ENCODE measurements around the gene KRTAP5-9. TPM values are rescaled to one million over a fixed set of nuclear protein-coding genes. Genes with fewer than 3 reads are reported as not detected.
"Not testable (repeated sequence)": the region's sequence is repeated elsewhere in the genome, so short reads cannot be mapped to it uniquely, and the experiment has no call there.

KRTAP5-9 gene
- total RNA-seq, 1 donor from 2014 or later, result not detected

DNA sequence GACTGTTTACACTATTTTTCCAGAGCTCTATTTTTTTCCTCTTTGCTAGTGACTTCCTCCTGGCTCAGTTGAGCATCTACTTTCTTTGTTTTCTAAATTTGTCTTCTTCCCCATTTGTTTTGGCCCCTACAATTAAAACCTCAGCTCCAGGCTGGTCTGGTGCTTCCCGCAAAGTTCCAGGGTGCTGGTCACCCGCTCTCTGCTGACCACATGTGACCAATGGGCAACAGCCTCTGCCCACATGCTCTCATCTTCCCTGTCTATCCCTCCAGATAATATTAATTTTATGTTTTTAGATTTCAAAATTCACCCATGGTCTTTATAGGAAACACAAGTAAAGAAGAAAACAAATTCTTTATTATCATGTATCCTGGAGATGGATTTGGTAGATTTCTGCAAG is 34.7 kb downstream of the KRTAP5-9 start:
- not testable (repeated sequence) for DNase-seq (ENCODE audit: low read depth, low spot score)

DNA sequence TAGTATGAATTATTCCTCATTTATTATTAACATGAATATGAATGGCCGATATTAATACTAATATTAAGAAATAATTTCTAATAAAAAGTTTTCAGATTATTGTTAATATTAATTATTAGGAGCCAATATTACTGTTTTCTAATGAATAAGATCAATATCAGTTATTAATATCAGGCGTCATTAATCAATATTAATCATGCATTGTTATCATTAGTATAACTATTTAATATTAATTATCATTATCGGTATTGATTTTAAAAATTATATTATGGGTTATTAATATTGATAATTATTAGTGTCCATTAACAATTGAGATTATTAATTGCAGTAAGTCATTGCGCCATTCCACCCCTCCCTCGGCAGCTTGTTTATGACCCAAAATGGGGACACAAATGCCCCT is 37.5 kb downstream of the KRTAP5-9 start:
- DNase-seq (ENCODE audit: low read depth, low spot score), result not testable (repeated sequence)

DNA sequence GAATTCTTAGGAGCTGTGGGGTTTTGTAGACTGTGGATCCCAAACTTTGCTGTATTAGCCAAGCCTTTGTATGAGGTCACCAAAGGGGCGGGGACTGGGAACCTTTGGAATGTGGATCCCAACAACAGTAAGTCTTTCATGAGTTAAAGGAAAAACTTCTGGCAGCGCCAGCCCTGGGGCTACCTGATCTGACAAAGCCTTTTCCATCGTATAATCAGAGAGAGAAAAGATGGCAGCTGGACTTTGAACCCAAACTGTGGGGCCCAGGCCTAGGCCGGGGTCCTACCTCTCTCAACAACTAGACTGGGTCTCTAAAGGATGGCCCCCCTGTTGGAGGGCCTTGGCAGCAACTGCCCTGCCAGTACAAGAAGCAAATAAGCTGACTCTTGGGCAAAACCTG is 40.1 kb downstream of the KRTAP5-9 start:
- not testable (repeated sequence) for DNase-seq (ENCODE audit: low read depth, low spot score)

DNA sequence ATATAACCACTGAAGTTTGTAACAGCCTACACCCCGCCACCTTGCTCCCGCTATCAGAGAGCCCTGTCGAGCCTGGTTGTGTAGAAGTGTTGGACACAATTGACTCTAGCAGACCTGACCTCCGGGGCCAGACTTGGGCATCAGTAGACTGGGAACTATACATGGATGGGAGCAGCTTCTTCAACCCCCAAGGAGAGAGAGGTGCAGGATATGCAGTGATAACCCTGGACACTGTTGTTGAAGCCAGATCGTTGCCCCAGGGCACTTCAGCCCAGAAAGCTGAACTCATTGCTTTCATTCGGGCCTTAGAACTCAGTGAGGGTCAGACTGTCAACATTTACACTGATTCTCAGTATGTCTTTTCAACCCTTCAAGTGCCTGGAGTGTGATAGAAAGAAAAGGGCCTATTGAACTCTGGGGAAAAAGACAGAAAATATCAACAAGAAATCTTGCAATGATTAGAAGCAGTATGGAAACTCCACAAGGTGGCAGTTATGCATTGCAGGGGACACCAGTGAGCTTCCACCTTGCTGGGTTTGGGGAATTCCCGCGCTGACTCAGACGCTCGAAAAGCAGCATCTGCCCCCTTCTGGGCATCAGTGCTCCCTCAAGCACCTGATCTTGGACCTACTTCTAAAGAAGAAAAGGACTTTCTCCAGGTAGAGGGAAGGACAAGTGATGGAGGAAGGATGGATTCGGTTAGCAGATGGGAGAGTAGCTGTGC is 40.8 kb downstream of the KRTAP5-9 start:
- not testable (repeated sequence) for DNase-seq (ENCODE audit: low read depth, low spot score)

DNA sequence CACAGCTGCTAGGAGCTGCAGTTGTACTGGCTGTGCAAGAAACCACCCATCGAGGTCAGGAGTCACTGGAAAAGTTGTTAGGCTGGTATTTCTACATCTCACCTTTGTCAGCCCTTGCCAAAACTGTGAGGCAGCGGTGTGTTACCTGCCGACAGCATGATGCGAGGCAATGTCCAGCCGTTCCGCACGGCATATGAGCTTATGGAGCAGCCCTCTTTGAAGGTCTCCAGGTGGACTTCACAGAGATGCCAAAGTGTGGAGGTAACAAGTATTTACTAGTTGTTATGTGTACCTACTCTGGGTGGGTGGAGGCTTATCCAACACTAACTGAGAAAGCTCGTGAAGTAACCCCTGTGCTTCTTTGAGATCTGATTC is 41.3 kb downstream of the KRTAP5-9 start:
- DNase-seq (ENCODE audit: low read depth, low spot score), result not testable (repeated sequence)

Other genes starting within 250 kb of the KRTAP5-9 start
- gene DHCR7, start 100.0 kb upstream of the KRTAP5-9 start, total RNA-seq, result 53.5 and 57.1 TPM in 2 replicates
- 93.6 and 110 TPM in 2 replicates for gene NADSYN1, start 95.2 kb upstream of the KRTAP5-9 start, total RNA-seq
- not detected in 2 replicates for gene KRTAP5-7, start 21.2 kb upstream of the KRTAP5-9 start, total RNA-seq
- not detected in 2 replicates for gene KRTAP5-8, start 10.4 kb upstream of the KRTAP5-9 start, total RNA-seq
- not detected in 2 replicates for gene KRTAP5-10, start 17.1 kb downstream of the KRTAP5-9 start, total RNA-seq
- gene KRTAP5-11, start 34.5 kb downstream of the KRTAP5-9 start, total RNA-seq, result not detected in 2 replicates

All from pulmonary artery endothelial cell (primary cell).